ENCODE measurements around the gene SPOPL.

- TF ChIP-seq SIN3A (IDR thresholded peaks at IDR 0.05; ENCODE audit: borderline replicate concordance, low read depth, low read length) = no peak
- no peak for TF ChIP-seq CTCF (IDR thresholded peaks at IDR 0.05)
- no peak for TF ChIP-seq CHD2 (IDR thresholded peaks at IDR 0.05; ENCODE audit: low read length, partially characterized antibody)
- TF ChIP-seq RCOR1 (IDR thresholded peaks at IDR 0.05; ENCODE audit: low read length) = no peak
- TF ChIP-seq EZH2phosphoT487 (IDR thresholded peaks at IDR 0.05; ENCODE audit: borderline replicate concordance, low read depth) = no peak
- TF ChIP-seq RAD21 (IDR thresholded peaks at IDR 0.05; ENCODE audit: low read length) = no peak
- TF ChIP-seq RFX5 (IDR thresholded peaks at IDR 0.05; ENCODE audit: low read length) = no peak
- TF ChIP-seq YY1 (IDR thresholded peaks at IDR 0.05; ENCODE audit: low read depth) = no peak
Observed at GRCh38 chr2:138491495-138491862, 10.1 kb upstream of the SPOPL start.

Measured in SK-N-SH (cell line).